Measurements from ENCODE around the gene PPEF2.
"Not testable (repeated sequence)": the region's sequence is repeated elsewhere in the genome, so short reads cannot be mapped to it uniquely, and the experiment has no call there.

Gene PPEF2

GRCh38 chr4:75891611-75892010, 10.6 kb downstream of the PPEF2 start:
- no peak for DNase-seq

GRCh38 chr4:75889537-75890199, 12.6 kb downstream of the PPEF2 start:
- no peak for DNase-seq

- DNase-seq, result no peak
Observed at GRCh38 chr4:75886104-75886503, 16.1 kb downstream of the PPEF2 start.

DNA sequence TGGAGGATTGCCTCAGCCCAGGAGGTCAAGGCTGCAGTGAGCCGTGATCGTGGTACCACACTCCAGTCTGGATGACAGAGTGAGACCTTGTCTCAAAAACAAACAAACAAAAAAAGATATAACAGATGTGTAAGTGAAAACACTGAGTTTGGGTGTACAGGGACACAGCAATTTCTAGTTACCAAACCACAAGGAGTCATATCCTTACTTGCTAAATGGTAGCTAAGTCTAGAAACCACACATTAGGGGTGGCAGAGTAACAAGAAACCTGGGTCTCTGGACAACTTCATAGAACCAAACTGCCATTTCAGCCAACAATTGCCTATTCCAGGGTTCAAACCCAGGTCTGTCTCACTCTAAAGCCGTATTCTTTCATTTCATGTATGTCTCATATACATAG, 20.8 kb downstream of the PPEF2 start:
- no peak for DNase-seq

- no peak for DNase-seq
Observed at GRCh38 chr4:75880278-75880677, 22.0 kb downstream of the PPEF2 start.

DNA sequence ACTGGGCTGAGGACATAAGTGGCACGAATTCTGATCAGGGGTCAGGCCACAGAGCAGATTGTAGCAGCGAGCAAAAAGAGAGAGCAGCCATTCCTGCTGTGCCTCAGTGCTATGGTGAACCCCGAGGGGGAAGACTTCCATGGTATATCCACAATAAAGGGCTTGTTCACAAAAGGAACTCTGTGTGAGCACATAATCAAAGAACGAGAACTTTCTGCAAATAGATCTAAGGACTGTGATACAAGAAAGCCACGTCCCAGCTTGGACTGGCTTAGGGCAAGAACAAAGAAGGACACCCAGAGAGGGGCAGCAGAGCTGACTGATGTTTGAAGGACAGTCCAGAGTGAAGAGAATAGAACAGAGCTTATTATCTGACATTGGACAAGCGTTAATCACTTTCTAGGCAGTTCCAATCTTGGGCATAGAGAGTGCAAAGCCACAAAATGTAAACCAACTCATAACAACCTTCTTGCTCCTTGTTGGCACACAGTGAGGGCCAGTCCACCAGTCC, 24.0 kb downstream of the PPEF2 start:
- DNase-seq, result no peak

- no peak for DNase-seq
Observed at GRCh38 chr4:75876218-75876617, 26.0 kb downstream of the PPEF2 start.

GRCh38 chr4:75869100-75869499, 33.2 kb downstream of the PPEF2 start:
- DNase-seq, result no peak

GRCh38 chr4:75867130-75867529, 35.1 kb downstream of the PPEF2 start:
- DNase-seq, result no peak

- no peak for DNase-seq
Observed at GRCh38 chr4:75860606-75861005, 41.6 kb downstream of the PPEF2 start.

- no peak for DNase-seq
Observed at GRCh38 chr4:75858721-75859120, 43.5 kb downstream of the PPEF2 start.

- no peak for DNase-seq
Observed at GRCh38 chr4:75849461-75849860, 52.8 kb downstream of the PPEF2 start.

DNA sequence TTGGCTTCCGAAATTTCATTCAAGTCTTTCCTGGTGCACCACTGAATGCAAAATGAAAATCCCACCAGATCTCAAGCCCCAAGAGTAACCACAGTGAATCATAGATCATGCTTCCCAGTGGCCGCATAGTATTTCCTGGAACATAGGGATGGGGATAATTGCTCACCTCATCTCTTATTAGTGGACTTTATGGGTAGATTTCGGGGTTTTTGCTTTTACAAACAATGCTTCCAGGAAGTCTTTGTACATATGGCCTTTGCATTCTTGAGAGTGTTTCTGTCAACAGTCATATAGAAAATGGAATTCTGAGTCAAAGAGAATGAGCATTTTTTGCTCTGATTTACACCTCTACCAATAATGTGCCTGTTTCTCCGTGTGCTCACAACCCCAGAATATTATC, 53.4 kb downstream of the PPEF2 start:
- no peak for DNase-seq

- DNase-seq, result not testable (repeated sequence)
Observed at GRCh38 chr4:75848171-75848760, 54.0 kb downstream of the PPEF2 start.

DNA sequence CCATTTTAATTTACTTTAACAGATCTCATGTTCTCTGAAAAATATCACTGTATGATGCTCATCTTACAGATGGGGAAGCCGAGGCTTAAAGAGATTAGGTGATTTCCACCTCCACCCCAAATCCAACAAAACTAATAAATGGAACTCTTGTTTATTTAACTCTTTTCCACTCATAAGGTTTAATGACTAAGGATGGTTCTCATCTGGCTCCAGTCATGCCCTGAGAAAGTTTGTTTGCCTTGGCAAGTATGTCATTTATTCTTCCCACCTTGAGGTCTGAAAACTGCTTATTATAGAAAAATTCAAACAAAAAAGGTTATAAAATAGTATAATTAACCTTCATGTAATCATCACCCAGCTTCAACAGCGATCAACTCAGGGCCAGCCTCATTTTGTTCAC, 56.3 kb downstream of the PPEF2 start:
- no peak for DNase-seq

- no peak for DNase-seq
Observed at GRCh38 chr4:75844151-75844662, 58.0 kb downstream of the PPEF2 start.

- DNase-seq, result no peak
Observed at GRCh38 chr4:75843596-75843995, 58.7 kb downstream of the PPEF2 start.

GRCh38 chr4:75841641-75842520, 60.4 kb downstream of the PPEF2 start:
- DNase-seq, result no peak

GRCh38 chr4:75834772-75835154, 67.5 kb downstream of the PPEF2 start:
- DNase-seq, result no peak

- no peak for DNase-seq
Observed at GRCh38 chr4:75834095-75834771, 68.0 kb downstream of the PPEF2 start.

DNA sequence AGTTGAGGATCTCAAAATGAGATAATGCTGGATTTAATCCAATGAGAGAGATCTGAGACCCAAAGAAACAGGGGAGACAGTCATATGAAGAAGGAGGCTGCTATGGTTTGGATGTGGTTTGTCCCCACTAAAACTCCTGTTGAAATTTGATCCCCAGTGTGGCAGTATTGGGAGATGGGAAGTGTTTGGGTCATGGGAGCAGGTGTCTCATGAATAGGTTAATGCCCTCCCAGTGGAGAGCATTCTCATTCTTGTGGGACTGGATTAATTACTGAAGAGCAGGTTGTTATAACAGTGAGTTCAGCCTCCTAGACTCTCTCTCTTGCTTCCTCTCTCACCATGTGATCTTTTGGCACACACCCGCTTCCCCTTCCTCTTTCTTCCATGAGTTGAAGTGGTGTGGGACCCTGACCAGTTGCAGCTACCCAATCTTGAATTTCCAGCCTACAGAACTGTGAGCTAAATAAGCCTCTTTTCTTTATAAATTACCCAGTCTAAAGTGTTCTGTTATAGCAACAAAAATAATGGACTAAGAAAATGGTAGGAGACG, 70.3 kb downstream of the PPEF2 start:
- no peak for DNase-seq

DNA sequence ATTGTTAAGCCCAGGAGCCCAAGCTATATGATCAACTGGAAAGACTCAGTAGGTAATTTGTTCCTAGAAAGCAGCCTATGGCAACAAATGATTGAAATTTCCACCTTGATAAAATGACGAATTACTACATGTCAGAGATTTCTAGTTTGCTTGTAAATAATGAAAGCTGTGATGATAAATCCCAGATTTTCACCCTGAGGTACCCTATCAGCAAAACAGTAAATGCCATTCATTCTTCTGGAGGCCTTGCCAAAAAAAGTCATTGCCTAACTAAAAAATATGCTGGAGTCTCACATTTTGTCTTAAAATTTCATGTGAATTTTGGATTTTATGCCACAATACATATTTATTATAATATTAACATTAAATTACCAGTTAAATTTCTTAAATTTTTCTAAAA, 71.3 kb downstream of the PPEF2 start:
- no peak for DNase-seq

GRCh38 chr4:75823812-75824211, 78.4 kb downstream of the PPEF2 start:
- no peak for DNase-seq

Measured in activated CD4-positive, alpha-beta T cell treated with anti-CD3 and anti-CD28 coated beads for 1 hour (primary cell).